Bronchial epithelial cell (primary cell): ENCODE data around the gene NBPF8. TPM values are rescaled to one million over a fixed set of nuclear protein-coding genes. Genes with fewer than 3 reads are reported as not detected.

Source experiments
- total RNA-seq: library from RNA; depleted of rRNA; stranded (reverse); fragments of >200 nt; gene quantifications from 2 replicates; pipeline ENCODE4 v1.2.1, GENCODE V29; 2014

NBPF8 gene
- total RNA-seq, 1 donor from 2014 or later = 10.3 TPM

Other genes with a start within 250 kb of the NBPF8 start
- 20.0 and 24.6 TPM in 2 replicates for gene SEC22B, start 238.5 kb upstream of the NBPF8 start, total RNA-seq